Small intestine (tissue), 7 donors: ENCODE measurements around the gene TPM2. TPM values are rescaled to one million over a fixed set of nuclear protein-coding genes. Genes with fewer than 3 reads are reported as not detected.

Source experiments
- DNase-seq, 2 donors: peaks; one replicate each; pipeline versions ENCODE4 v3.0.0 to v3.0.0-alpha.2; 2013
- FAIRE-seq: peaks from 2 replicates; lab custom pipeline; 2012; peaks lifted over from hg19 to GRCh38; lab: Jason Lieb, UNC
- H3K27ac ChIP-seq, 3 donors: one replicate each; pipeline ENCODE4 v1.5.1; 2013; ENCODE audit warnings: low read length in 2 of 3, mild to moderate bottlenecking in 2 of 3, control low read depth in 1 of 3, inconsistent platforms in 1 of 3, low read depth in 1 of 3, moderate library complexity in 1 of 3
- H3K27me3 ChIP-seq, 3 donors: one replicate each; pipeline ENCODE4 v1.6.1; 2013; ENCODE audit warnings: low read length in 3 of 3, inconsistent platforms in 1 of 3; ENCODE audit not compliant: control insufficient read depth in 3 of 3, insufficient read depth in 3 of 3
- H3K36me3 ChIP-seq, 3 donors: one replicate each; pipeline ENCODE4 v1.6.1; 2013; ENCODE audit warnings: low read length in 3 of 3, inconsistent platforms in 1 of 3, low read depth in 1 of 3, mild to moderate bottlenecking in 1 of 3, moderate library complexity in 1 of 3; ENCODE audit not compliant: control insufficient read depth in 3 of 3, insufficient read depth in 2 of 3
- H3K4me1 ChIP-seq, 3 donors: one replicate each; pipeline ENCODE4 v1.6.1; 2013; ENCODE audit warnings: low read length in 2 of 3, inconsistent platforms in 1 of 3, low read depth in 1 of 3, mild to moderate bottlenecking in 1 of 3, moderate library complexity in 1 of 3; ENCODE audit not compliant: control insufficient read depth in 3 of 3, insufficient read depth in 2 of 3
- H3K4me3 ChIP-seq, 3 donors: one replicate each; pipeline ENCODE4 v1.5.1; 2013; ENCODE audit warnings: low read length in 3 of 3, control low read depth in 1 of 3, inconsistent platforms in 1 of 3, low read depth in 1 of 3, mild to moderate bottlenecking in 1 of 3, moderate library complexity in 1 of 3
- H3K9me3 ChIP-seq, 2 donors: one replicate each; pipeline ENCODE4 v1.6.1; 2013; ENCODE audit warnings: low read depth in 1 of 2, low read length in 1 of 2; ENCODE audit not compliant: control insufficient read depth in 2 of 2, insufficient read depth in 1 of 2
- WGBS, 3 donors: extraction: QIAGEN DNeasy Blood & Tissue Kit; methylation state at CpG; one replicate each; pipeline ENCODE4 v1.1.7; 2013; 5-methylcytosine and 5-hydroxymethylcytosine counted together
- polyA plus RNA-seq, 4 donors: library from polyadenylated mRNA; stranded (reverse) in 3 of 4; unstranded in 1 of 4; fragments of 200-250 nt in 3 of 4; fragments of 120-200 nt in 1 of 4; gene quantifications; one replicate each; pipeline versions ENCODE4 v1.2.1 to v1.2.3, GENCODE V29; 2013
- donor health status: healthy with polysubstance abuse.
- donor health status: control.
- donor health status: control.
- donor health status: Bipolar disorder and iron deficiency.
- donor health status: healthy.

Gene TPM2
- polyA plus RNA-seq, 4 donors: 23.0 to 253 (median 81.2) TPM

- peak overlapping the region in 1 of 3 donors; percentile 27 for H3K27ac ChIP-seq
- WGBS, 3 donors: 3 to 30% (median 28%) methylated on average over 12 to 13 of the region's 13 CpGs
These were observed 14.5 kb downstream of the TPM2 start for GRCh38 chr9:35675204-35675603.

DNA sequence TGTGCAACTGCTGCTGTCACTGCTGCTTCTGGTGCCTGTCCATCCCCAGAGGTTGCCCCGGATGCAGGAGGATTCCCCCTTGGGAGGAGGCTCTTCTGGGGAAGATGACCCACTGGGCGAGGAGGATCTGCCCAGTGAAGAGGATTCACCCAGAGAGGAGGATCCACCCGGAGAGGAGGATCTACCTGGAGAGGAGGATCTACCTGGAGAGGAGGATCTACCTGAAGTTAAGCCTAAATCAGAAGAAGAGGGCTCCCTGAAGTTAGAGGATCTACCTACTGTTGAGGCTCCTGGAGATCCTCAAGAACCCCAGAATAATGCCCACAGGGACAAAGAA lies 15.7 kb downstream of the TPM2 start:
- H3K9me3 ChIP-seq: no peaks in the 10 kb centered on the region
- peaks cover 0 to 12% (median 0%) of the 10 kb centered on the region in 3 donors for H3K27me3 ChIP-seq
- WGBS, 3 donors: 11 to 59% (median 36%) methylated on average over 3 of the region's 3 CpGs
- FAIRE-seq: no peak
- peaks cover 3 to 16% (median 5%) of the 10 kb centered on the region in 3 donors for H3K4me1 ChIP-seq
- H3K36me3 ChIP-seq: no peaks in the 10 kb centered on the region
- DNase-seq: no peak
- H3K4me3 ChIP-seq: no peak overlapping the region
- H3K27ac ChIP-seq: peak overlapping the region in 1 of 3 donors; percentile 48

More at GRCh38 chr9:35675204-35675603, 14.5 kb downstream of the TPM2 start:
- Histone ChIP-seq H3K27me3 (peaks cover 0 to 12% (median 0%) of the 10 kb centered on the region in 3 donors), H3K4me1 (peaks cover 3 to 5% (median 3%) of the 10 kb centered on the region in 3 donors), H3K9me3 (no peaks in the 10 kb centered on the region), H3K36me3 (no peaks in the 10 kb centered on the region), H3K4me3 (peak overlapping the region in 2 of 3 donors; percentile 53 to 59)
- FAIRE-seq: no peak
- DNase-seq: peak in 1 of 2 donors; percentile 51

DNA sequence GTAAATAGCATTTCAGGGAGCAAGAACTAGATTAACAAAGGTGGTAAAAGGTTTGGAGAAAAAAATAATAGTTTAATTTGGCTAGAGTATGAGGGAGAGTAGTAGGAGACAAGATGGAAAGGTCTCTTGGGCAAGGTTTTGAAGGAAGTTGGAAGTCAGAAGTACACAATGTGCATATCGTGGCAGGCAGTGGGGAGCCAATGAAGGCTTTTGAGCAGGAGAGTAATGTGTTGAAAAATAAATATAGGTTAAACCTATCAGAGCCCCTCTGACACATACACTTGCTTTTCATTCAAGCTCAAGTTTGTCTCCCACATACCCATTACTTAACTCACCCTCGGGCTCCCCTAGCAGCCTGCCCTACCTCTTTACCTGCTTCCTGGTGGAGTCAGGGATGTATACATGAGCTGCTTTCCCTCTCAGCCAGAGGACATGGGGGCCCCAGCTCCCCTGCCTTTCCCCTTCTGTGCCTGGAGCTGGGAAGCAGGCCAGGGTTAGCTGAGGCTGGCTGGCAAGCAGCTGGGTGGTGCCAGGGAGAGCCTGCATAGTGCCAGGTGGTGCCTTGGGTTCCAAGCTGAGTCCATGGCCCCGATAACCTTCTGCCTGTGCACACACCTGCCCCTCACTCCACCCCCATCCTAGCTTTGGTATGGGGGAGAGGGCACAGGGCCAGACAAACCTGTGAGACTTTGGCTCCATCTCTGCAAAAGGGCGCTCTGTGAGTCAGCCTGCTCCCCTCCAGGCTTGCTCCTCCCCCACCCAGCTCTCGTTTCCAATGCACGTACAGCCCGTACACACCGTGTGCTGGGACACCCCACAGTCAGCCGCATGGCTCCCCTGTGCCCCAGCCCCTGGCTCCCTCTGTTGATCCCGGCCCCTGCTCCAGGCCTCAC lies 16.3 kb downstream of the TPM2 start, which contains the start of gene CA9:
TSS of gene CA9 (plus strand) at position 797 of the 893 bp plus-strand sequence. CDS start at position 829, 32 bp downstream.
- H3K27ac ChIP-seq: peak within 1 kb of the TSS in 2 of 3 donors; percentile 24 to 48

GRCh38 chr9:35669331-35670145 lies 20.2 kb downstream of the TPM2 start:
- H3K9me3 ChIP-seq: no peaks in the 10 kb centered on the region
- H3K27me3 ChIP-seq: no peaks in the 10 kb centered on the region
- DNase-seq (peak; percentile 87 to 97), FAIRE-seq (no peak)
- peaks cover 0 to 20% (median 5%) of the 10 kb centered on the region in 3 donors for H3K4me1 ChIP-seq
- H3K36me3 ChIP-seq: no peaks in the 10 kb centered on the region
- peak overlapping the region; percentile 46 to 58 (median 51) for H3K27ac ChIP-seq
- H3K4me3 ChIP-seq: no peak overlapping the region
- 37 to 60% (median 40%) methylated on average over 6 of the region's 6 CpGs for WGBS, 3 donors

More for the DNA sequence above, 16.3 kb downstream of the TPM2 start, which contains the start of gene CA9:
- Histone ChIP-seq H3K4me1 (peaks cover 3 to 20% (median 5%) of the 10 kb centered on the region in 3 donors), H3K4me3 (no peak within 1 kb of the TSS), H3K27me3 (peaks cover 0 to 12% (median 0%) of the 10 kb centered on the region in 3 donors), H3K36me3 (no peaks in the 10 kb centered on the region), H3K9me3 (no peaks in the 10 kb centered on the region)
- peak in 1 of 2 donors; percentile 79 for DNase-seq
- WGBS, 3 donors: 12 to 49% (median 26%) methylated on average over 10 of the region's 10 CpGs
- FAIRE-seq: no peak

DNA sequence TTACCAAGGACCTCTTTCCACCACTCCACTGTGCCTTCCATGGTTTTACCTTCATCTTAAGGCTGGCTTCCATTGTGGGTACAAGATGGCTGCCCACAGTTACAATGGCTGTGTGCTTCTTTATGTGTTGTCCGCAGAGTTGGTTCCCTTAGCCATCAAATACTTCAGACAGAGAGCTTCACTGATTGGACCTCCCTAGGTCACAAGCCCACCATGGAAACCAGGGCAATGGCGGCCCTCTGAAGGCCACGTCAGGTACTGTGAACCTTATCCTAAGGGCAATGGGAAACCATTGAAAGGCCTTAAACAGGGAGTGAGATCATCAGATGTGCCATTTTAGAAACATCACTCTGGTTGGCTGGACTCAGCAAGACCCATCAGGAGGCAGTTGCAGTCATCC lies 21.8 kb downstream of the TPM2 start:
- Histone ChIP-seq H3K27me3 (no peaks in the 10 kb centered on the region), H3K36me3 (no peaks in the 10 kb centered on the region), H3K4me1 (peaks cover 0 to 26% (median 2%) of the 10 kb centered on the region in 3 donors), H3K4me3 (no peak overlapping the region), H3K9me3 (no peaks in the 10 kb centered on the region), H3K27ac (no peak overlapping the region)
- WGBS, 3 donors: 90 to 96% (median 96%) methylated on average over 3 of the region's 3 CpGs
- no peak for FAIRE-seq
- DNase-seq: no peak

- DNase-seq: no peak
- no peak for FAIRE-seq
- no peaks in the 10 kb centered on the region for H3K27me3 ChIP-seq
- H3K27ac ChIP-seq: no peak overlapping the region
- H3K4me3 ChIP-seq: no peak overlapping the region
- peaks cover 0 to 8% (median 0%) of the 10 kb centered on the region in 3 donors for H3K36me3 ChIP-seq
- WGBS, 3 donors: 85 to 92% (median 87%) methylated on average over 5 of the region's 5 CpGs
- H3K4me1 ChIP-seq: peaks cover 0 to 27% (median 2%) of the 10 kb centered on the region in 3 donors
- H3K9me3 ChIP-seq: no peaks in the 10 kb centered on the region
These were observed 23.2 kb downstream of the TPM2 start for GRCh38 chr9:35666549-35666948.

GRCh38 chr9:35666045-35666444 lies 23.7 kb downstream of the TPM2 start:
- no peak overlapping the region for H3K27ac ChIP-seq
- H3K36me3 ChIP-seq: peaks cover 0 to 12% (median 0%) of the 10 kb centered on the region in 3 donors
- no peak for DNase-seq
- H3K27me3 ChIP-seq: no peaks in the 10 kb centered on the region
- peaks cover 0 to 32% (median 2%) of the 10 kb centered on the region in 3 donors for H3K4me1 ChIP-seq
- no peaks in the 10 kb centered on the region for H3K9me3 ChIP-seq
- WGBS, 3 donors: 78 to 100% (median 85%) methylated on average over 1 of the region's 1 CpG
- H3K4me3 ChIP-seq: no peak overlapping the region
- FAIRE-seq: no peak

GRCh38 chr9:35665471-35665818 lies 24.3 kb downstream of the TPM2 start:
- peak overlapping the region; percentile 40 to 75 (median 40) for H3K4me3 ChIP-seq
- peak overlapping the region in 1 of 3 donors; percentile 71 for H3K27ac ChIP-seq
- DNase-seq (no peak), FAIRE-seq (no peak)
- 20 to 28% (median 21%) methylated on average over 5 of the region's 5 CpGs for WGBS, 3 donors
- H3K4me1 ChIP-seq: peaks cover 0 to 38% (median 2%) of the 10 kb centered on the region in 3 donors
- H3K9me3 ChIP-seq: no peaks in the 10 kb centered on the region
- no peaks in the 10 kb centered on the region for H3K27me3 ChIP-seq
- H3K36me3 ChIP-seq: peaks cover 0 to 18% (median 0%) of the 10 kb centered on the region in 3 donors
